Natural killer cell (primary cell): Measurements from ENCODE around the gene GPC1. TPM values are rescaled to one million over a fixed set of nuclear protein-coding genes. Genes with fewer than 3 reads are reported as not detected.

Source experiments
- ATAC-seq, 3 donors: fragments of 150-1000 bp in 2 of 3; fragments of 200-7000 bp in 1 of 3; cut with Tn5 transposase; 1 replicate in 1 of 3; 2 replicates in 2 of 3; pipeline ENCODE4 v1.10.0; 2021; ENCODE audit warnings: mild to moderate bottlenecking in 2 of 3, moderate library complexity in 2 of 3
- DNase-seq, 2 donors: peaks; one replicate each; pipeline versions ENCODE4 v3.0.0 to v3.0.0-alpha.2; 2013 to 2021; ENCODE audit warnings: mixed read lengths in 1 of 2
- H3K27ac ChIP-seq: one replicate; pipeline ENCODE4 v1.5.1; 2013; ENCODE audit warnings: mild to moderate bottlenecking, low read length
- H3K27me3 ChIP-seq: one replicate; pipeline ENCODE4 v1.6.1; 2013; ENCODE audit warnings: low read length; ENCODE audit not compliant: control insufficient read depth, insufficient read depth
- H3K36me3 ChIP-seq: one replicate; pipeline ENCODE4 v1.6.1; 2013; ENCODE audit warnings: low read length; ENCODE audit not compliant: control insufficient read depth, insufficient read depth
- H3K4me1 ChIP-seq: one replicate; pipeline ENCODE4 v1.6.1; 2013; ENCODE audit warnings: low read length; ENCODE audit not compliant: control insufficient read depth, insufficient read depth
- H3K4me3 ChIP-seq: one replicate; pipeline ENCODE4 v1.5.1; 2013; ENCODE audit warnings: low read length
- H3K9me3 ChIP-seq: one replicate; pipeline ENCODE4 v1.6.1; 2013; ENCODE audit warnings: low read length; ENCODE audit not compliant: control insufficient read depth, insufficient read depth
- H3K27ac Mint-ChIP-seq, 2 donors: one replicate each; pipeline ENCODE4 v1.8.0; 2022; ENCODE audit warnings: mild to moderate bottlenecking in 2 of 2, mixed read lengths in 2 of 2, moderate library complexity in 1 of 2
- H3K27me3 Mint-ChIP-seq, 2 donors: one replicate each; pipeline ENCODE4 v1.8.0; 2022; ENCODE audit warnings: low read depth in 2 of 2, mixed read lengths in 2 of 2
- H3K36me3 Mint-ChIP-seq: one replicate; pipeline ENCODE4 v1.8.0; 2022; ENCODE audit warnings: mixed read lengths
- H3K4me1 Mint-ChIP-seq, 2 donors: one replicate each; pipeline ENCODE4 v1.8.0; 2022; ENCODE audit warnings: mixed read lengths in 2 of 2
- H3K4me3 Mint-ChIP-seq: one replicate; pipeline ENCODE4 v1.8.0; 2022; ENCODE audit warnings: mild to moderate bottlenecking, moderate library complexity, mixed read lengths
- H3K9me3 Mint-ChIP-seq, 2 donors: one replicate each; pipeline ENCODE4 v1.8.0; 2022; ENCODE audit warnings: mixed read lengths in 2 of 2
- CTCF ChIP-seq: fragments of 200-600 bp; IDR thresholded peaks from one replicate; pipeline ENCODE4 v1.8.0; 2022; ENCODE audit warnings: antibody characterized with exemption
- WGBS: methylation state at CpG from one replicate; pipeline ENCODE4 v1.1.7; 2013; ENCODE audit warnings: missing lambda C conversion rate; ENCODE audit not compliant: insufficient coverage; 5-methylcytosine and 5-hydroxymethylcytosine counted together
- intact Hi-C: fragments of 100-400 bp; cut with micrococcal nuclease; formaldehyde crosslinking; loops from one replicate; pipeline ENCODE4 v1.14.2; 2022
- total RNA-seq, 4 donors: library from RNA; stranded (reverse); fragments of 120-200 nt in 1 of 4; gene quantifications; one replicate each; pipeline versions ENCODE4 v1.2.3 to v1.2.4, GENCODE V29; 2013 to 2022

Gene GPC1
- total RNA-seq, 3 donors from 2014 or later (not counting 1 experiment from before 2014, with no cell fraction given): 0.79 to 1.4 (median 0.94) TPM

- Histone ChIP-seq H3K36me3 (no peaks in the 10 kb centered on the region), H3K4me1 (no peaks in the 10 kb centered on the region), H3K27ac (no peak overlapping the region), H3K27me3 (no peaks in the 10 kb centered on the region), H3K9me3 (no peaks in the 10 kb centered on the region), H3K4me3 (no peak overlapping the region)
- Mint-ChIP-seq H3K4me3 (no peak overlapping the region), H3K36me3 (no peaks in the 10 kb centered on the region), H3K9me3 (no peaks in the 10 kb centered on the region), H3K4me1 (no peaks in the 10 kb centered on the region), H3K27ac (no peak overlapping the region), H3K27me3 (peaks cover 6 to 11% of the 10 kb centered on the region in 2 donors)
- TF ChIP-seq CTCF: no peak
- intact Hi-C loops: no loop called here
- 94% methylated on average over 18 of the region's 18 CpGs for WGBS
- no peak for ATAC-seq
- no peak for DNase-seq
Measured at GRCh38 chr2:240404174-240404852, 31.1 kb upstream of the GPC1 start.

GRCh38 chr2:240405133-240405532 lies 30.3 kb upstream of the GPC1 start:
- Histone ChIP-seq H3K4me1 (no peaks in the 10 kb centered on the region), H3K27ac (no peak overlapping the region), H3K27me3 (no peaks in the 10 kb centered on the region), H3K36me3 (no peaks in the 10 kb centered on the region), H3K4me3 (no peak overlapping the region), H3K9me3 (no peaks in the 10 kb centered on the region)
- DNase-seq: no peak
- TF ChIP-seq CTCF: no peak
- ATAC-seq: no peak
- Mint-ChIP-seq H3K9me3 (no peaks in the 10 kb centered on the region), H3K27me3 (peaks cover 10 to 15% of the 10 kb centered on the region in 2 donors), H3K4me3 (no peak overlapping the region), H3K4me1 (no peaks in the 10 kb centered on the region), H3K27ac (no peak overlapping the region), H3K36me3 (no peaks in the 10 kb centered on the region)
- intact Hi-C loops: no loop called here
- 89% methylated on average over 15 of the region's 15 CpGs for WGBS

GRCh38 chr2:240405684-240406313 lies 29.7 kb upstream of the GPC1 start:
- intact Hi-C loops: no loop called here
- WGBS: 80% methylated on average over 9 of the region's 9 CpGs

More at GRCh38 chr2:240405684-240406313, 29.7 kb upstream of the GPC1 start:
- Histone ChIP-seq H3K4me1 (no peaks in the 10 kb centered on the region), H3K27ac (no peak overlapping the region), H3K4me3 (no peak overlapping the region), H3K36me3 (no peaks in the 10 kb centered on the region), H3K9me3 (no peaks in the 10 kb centered on the region), H3K27me3 (no peaks in the 10 kb centered on the region)
- no peak overlapping the region for H3K27ac Mint-ChIP-seq
- ATAC-seq: no peak
- TF ChIP-seq CTCF: no peak
- H3K27me3 Mint-ChIP-seq: peaks cover 10 to 17% of the 10 kb centered on the region in 2 donors
- no peaks in the 10 kb centered on the region for H3K36me3 Mint-ChIP-seq
- H3K4me1 Mint-ChIP-seq: no peaks in the 10 kb centered on the region
- H3K4me3 Mint-ChIP-seq: no peak overlapping the region
- DNase-seq: peak in 1 of 2 donors; percentile 8
- no peaks in the 10 kb centered on the region for H3K9me3 Mint-ChIP-seq
